Activated CD8-positive, alpha-beta T cell treated with anti-CD3 and anti-CD28 coated beads for 36 hours (primary cell): Measurements from ENCODE around the gene CCDC192. TPM values are rescaled to one million over a fixed set of nuclear protein-coding genes. Genes with fewer than 3 reads are reported as not detected.
"Not testable (repeated sequence)": the region's sequence is repeated elsewhere in the genome, so short reads cannot be mapped to it uniquely, and the experiment has no call there.

Source experiments
- ATAC-seq: fragments of 200-7000 bp; cut with Tn5 transposase; one replicate; pipeline ENCODE4 v1.10.0; 2021; ENCODE audit warnings: mild to moderate bottlenecking, moderate library complexity
- CTCF ChIA-PET: fragments of 350-600 bp; sonication (Branson Sonifier 250); formaldehyde crosslinking; loops from one replicate; lab custom pipeline; 2021; ENCODE audit warnings: antibody characterized with exemption; lab: Charles Lee
- POLR2A ChIA-PET: fragments of 350-600 bp; sonication (Branson Sonifier 250); formaldehyde crosslinking; loops from one replicate; lab custom pipeline; 2021; ENCODE audit warnings: antibody characterized with exemption; lab: Charles Lee
- DNase-seq: peaks from one replicate; pipeline ENCODE4 v3.0.0-alpha.2; 2020
- H3K27ac Mint-ChIP-seq: one replicate; pipeline ENCODE4 v1.8.0; 2021; ENCODE audit warnings: mild to moderate bottlenecking, mixed read lengths
- H3K27me3 Mint-ChIP-seq: one replicate; pipeline ENCODE4 v1.8.0; 2021; ENCODE audit warnings: mixed read lengths
- H3K36me3 Mint-ChIP-seq: one replicate; pipeline ENCODE4 v1.8.0; 2021; ENCODE audit warnings: low read depth, mixed read lengths
- H3K4me1 Mint-ChIP-seq: one replicate; pipeline ENCODE4 v1.8.0; 2021; ENCODE audit warnings: low read depth, mixed read lengths
- H3K4me3 Mint-ChIP-seq: one replicate; pipeline ENCODE4 v1.8.0; 2021; ENCODE audit warnings: mild to moderate bottlenecking, moderate library complexity, mixed read lengths
- H3K9me3 Mint-ChIP-seq: one replicate; pipeline ENCODE4 v1.8.0; 2021; ENCODE audit warnings: mixed read lengths
- intact Hi-C: fragments of 100-400 bp; cut with micrococcal nuclease; formaldehyde crosslinking; loops from one replicate; pipeline ENCODE4 v1.10.0; 2022
- total RNA-seq, 2 experiments: library from RNA; stranded (reverse); gene quantifications; one replicate each; pipeline ENCODE4 v1.2.3, GENCODE V29; 2021
- TF ChIP-seq, protein P1 (sequence below): fragments of 200-600 bp; IDR thresholded peaks from one replicate; pipeline ENCODE4 v1.8.0; 2022; ENCODE audit warnings: antibody characterized with exemption, mild to moderate bottlenecking

The CCDC192 gene
- total RNA-seq, 2 experiments from 2014 or later = not detected

DNA sequence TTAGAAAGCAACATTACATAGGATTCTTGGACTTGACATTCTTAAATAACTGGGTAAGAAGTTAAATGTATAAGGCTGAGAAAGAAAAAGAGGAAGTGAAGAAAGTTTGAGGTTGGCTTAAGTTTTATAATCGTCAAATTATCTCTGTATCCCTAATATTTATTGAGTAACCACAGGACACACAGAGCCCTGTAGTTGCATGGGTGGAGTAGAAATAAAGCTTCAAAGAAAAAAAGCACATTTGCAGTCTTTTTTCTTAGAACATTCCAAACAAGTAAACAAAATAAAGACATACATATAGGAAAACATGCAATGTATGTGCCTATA lies 137.0 kb downstream of the CCDC192 start:
- ChIA-PET POLR2A (interaction anchor here (0.6 kb wide), 2 partner anchors 175 to 1809 kb away, joined by 3 read pairs; no protein-coding TSS in a partner anchor), CTCF (no interaction called here)
- no peaks in the 10 kb centered on the region for H3K4me1 Mint-ChIP-seq
- DNase-seq (no peak), ATAC-seq (no peak)
- H3K9me3 Mint-ChIP-seq = no peaks in the 10 kb centered on the region
- H3K27me3 Mint-ChIP-seq = no peaks in the 10 kb centered on the region
- H3K4me3 Mint-ChIP-seq = no peak overlapping the region
- H3K36me3 Mint-ChIP-seq = no peaks in the 10 kb centered on the region
- no peak overlapping the region for H3K27ac Mint-ChIP-seq
- TF ChIP-seq, protein P1, sequence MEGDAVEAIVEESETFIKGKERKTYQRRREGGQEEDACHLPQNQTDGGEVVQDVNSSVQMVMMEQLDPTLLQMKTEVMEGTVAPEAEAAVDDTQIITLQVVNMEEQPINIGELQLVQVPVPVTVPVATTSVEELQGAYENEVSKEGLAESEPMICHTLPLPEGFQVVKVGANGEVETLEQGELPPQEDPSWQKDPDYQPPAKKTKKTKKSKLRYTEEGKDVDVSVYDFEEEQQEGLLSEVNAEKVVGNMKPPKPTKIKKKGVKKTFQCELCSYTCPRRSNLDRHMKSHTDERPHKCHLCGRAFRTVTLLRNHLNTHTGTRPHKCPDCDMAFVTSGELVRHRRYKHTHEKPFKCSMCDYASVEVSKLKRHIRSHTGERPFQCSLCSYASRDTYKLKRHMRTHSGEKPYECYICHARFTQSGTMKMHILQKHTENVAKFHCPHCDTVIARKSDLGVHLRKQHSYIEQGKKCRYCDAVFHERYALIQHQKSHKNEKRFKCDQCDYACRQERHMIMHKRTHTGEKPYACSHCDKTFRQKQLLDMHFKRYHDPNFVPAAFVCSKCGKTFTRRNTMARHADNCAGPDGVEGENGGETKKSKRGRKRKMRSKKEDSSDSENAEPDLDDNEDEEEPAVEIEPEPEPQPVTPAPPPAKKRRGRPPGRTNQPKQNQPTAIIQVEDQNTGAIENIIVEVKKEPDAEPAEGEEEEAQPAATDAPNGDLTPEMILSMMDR = no peak
- intact Hi-C loops = no loop called here

DNA sequence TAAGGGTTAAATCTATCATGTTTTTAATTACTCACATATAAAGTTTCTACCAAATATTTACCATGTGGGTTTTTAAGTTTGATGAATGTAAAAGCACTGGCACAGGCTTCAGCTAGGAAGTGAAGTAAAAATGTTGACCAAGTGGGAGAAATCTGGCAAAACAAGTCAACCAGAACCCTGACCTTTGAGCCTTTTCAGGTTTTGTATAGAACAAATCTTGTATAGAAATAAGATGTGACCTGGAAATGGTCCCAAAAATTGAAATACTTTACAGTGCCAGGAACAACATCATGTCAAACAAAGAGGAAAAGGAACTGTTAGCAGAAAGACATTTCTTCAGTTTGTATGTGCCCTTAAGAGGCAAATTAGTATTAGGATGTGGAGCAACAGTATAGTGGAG lies 137.6 kb downstream of the CCDC192 start:
- ATAC-seq = no peak
- POLR2A ChIA-PET = interaction anchor here (0.6 kb wide), 1 partner anchor 1810 kb away, joined by 3 read pairs; no protein-coding TSS in a partner anchor
- Mint-ChIP-seq H3K4me1 (no peaks in the 10 kb centered on the region), H3K4me3 (no peak overlapping the region), H3K27ac (no peak overlapping the region), H3K36me3 (no peaks in the 10 kb centered on the region), H3K9me3 (no peaks in the 10 kb centered on the region), H3K27me3 (no peaks in the 10 kb centered on the region)
- intact Hi-C loops = no loop called here
- CTCF ChIA-PET = no interaction called here
- no peak for DNase-seq
- TF ChIP-seq, protein P1 = no peak

DNA sequence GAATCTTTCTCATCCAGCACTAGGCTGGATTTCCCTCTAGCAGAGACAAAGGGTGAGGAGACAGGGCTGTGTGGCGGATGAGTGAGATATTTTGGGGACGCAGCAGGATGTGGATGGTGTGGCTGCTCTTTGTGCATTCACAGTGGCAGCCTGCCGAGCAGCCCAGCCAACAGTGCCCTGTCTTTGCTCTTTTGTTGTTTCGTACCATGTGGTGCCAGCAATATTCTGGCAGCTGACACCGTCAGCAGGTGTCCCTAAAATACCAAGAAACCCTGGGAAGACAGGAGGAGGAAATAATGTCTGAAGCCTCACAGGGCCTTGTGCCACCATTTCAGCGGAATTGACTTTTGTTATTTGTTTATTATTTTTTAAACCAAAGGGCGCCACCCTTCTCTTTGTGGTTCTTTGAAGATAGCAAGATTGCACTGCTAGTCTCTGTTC lies 141.4 kb downstream of the CCDC192 start:
- no peak overlapping the region for H3K4me3 Mint-ChIP-seq
- H3K4me1 Mint-ChIP-seq = no peaks in the 10 kb centered on the region
- POLR2A ChIA-PET = no interaction called here
- TF ChIP-seq, protein P1 = no peak
- ATAC-seq (no peak), DNase-seq (no peak)
- no peaks in the 10 kb centered on the region for H3K9me3 Mint-ChIP-seq
- H3K27me3 Mint-ChIP-seq = no peaks in the 10 kb centered on the region
- H3K36me3 Mint-ChIP-seq = no peaks in the 10 kb centered on the region
- intact Hi-C loops = no loop called here
- CTCF ChIA-PET = interaction anchor here (1.2 kb wide), 1 partner anchor 41 kb away, joined by 3 read pairs; no protein-coding TSS in a partner anchor
- no peak overlapping the region for H3K27ac Mint-ChIP-seq

DNA sequence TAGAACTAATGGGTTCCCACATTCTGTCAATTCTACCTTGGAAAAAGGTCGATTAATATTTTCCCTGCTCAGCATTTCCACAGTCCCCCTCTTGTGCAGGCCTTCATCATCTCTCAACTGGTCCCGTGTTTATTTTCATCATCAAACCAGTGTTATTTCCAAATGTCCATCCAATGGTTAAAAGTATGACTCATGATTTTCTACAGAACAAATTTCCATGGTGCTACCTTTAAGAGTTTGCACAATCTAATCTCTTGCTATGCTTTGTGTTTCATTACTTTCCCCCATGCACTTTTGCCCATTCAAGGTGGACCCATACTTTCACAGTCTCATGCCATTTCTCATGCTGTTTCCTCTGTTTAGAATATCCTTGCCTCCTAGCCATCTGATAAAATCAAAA lies 143.7 kb downstream of the CCDC192 start:
- Mint-ChIP-seq H3K4me1 (no peaks in the 10 kb centered on the region), H3K27ac (no peak overlapping the region), H3K9me3 (no peaks in the 10 kb centered on the region), H3K27me3 (no peaks in the 10 kb centered on the region), H3K36me3 (no peaks in the 10 kb centered on the region), H3K4me3 (no peak overlapping the region)
- ChIA-PET CTCF (no interaction called here), POLR2A (no interaction called here)
- TF ChIP-seq, protein P1 = no peak
- DNase-seq = no peak
- no peak for ATAC-seq
- intact Hi-C loops = no loop called here

DNA sequence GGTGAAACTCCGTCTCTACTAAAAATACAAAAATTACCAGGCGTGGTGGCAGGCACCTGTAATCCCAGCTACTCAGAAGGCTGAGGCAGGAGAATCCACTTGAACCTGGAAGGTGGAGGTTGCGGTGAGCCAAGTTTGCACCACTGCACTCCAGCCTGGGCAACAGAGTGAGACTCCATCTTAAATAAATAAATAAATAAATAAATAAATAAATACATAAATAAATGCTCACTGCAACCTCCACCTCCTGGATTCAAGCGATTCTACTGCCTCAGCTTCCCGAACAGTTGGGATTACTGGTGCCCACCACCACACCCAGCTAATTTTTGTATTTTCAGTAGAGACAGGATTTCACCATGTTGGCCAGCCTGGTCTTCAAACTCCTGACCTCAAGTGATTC lies 144.4 kb downstream of the CCDC192 start:
- H3K4me3 Mint-ChIP-seq, intact Hi-C loops, CTCF ChIA-PET, H3K9me3 Mint-ChIP-seq, H3K36me3 Mint-ChIP-seq, ATAC-seq, POLR2A ChIA-PET, H3K27ac Mint-ChIP-seq, DNase-seq, H3K4me1 Mint-ChIP-seq, H3K27me3 Mint-ChIP-seq: not testable (repeated sequence)

DNA sequence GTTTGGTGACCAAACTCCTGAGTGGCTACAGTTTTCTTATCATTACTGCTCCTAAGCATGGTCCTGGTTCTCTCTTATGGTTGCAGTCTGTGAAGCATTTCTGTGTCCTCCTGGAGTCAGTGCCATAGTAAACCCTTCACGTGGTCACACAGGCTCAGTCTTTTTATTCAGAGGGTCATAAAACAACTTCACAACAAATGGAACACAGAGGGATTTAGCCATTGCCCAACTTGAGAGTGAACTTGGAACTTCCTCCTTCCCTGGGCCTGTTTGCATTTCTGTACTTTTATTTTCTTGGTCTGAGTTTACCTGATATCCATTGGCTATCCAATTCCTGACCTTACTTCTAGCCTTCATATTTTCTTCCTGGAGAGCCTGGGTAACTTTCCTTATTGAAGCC lies 144.9 kb downstream of the CCDC192 start:
- no peak overlapping the region for H3K27ac Mint-ChIP-seq
- no peak for DNase-seq

More for the DNA sequence above, 144.9 kb downstream of the CCDC192 start:
- ATAC-seq = no peak
- no peaks in the 10 kb centered on the region for H3K4me1 Mint-ChIP-seq
- no peaks in the 10 kb centered on the region for H3K9me3 Mint-ChIP-seq
- CTCF ChIA-PET = no interaction called here
- POLR2A ChIA-PET = no interaction called here
- no peaks in the 10 kb centered on the region for H3K27me3 Mint-ChIP-seq
- intact Hi-C loops = no loop called here
- H3K4me3 Mint-ChIP-seq = no peak overlapping the region
- TF ChIP-seq, protein P1 = no peak
- no peaks in the 10 kb centered on the region for H3K36me3 Mint-ChIP-seq
